K562 (cell line): ENCODE results near the gene FAM193A.
"Not testable (repeated sequence)": the region's sequence is repeated elsewhere in the genome, so short reads cannot be mapped to it uniquely, and the experiment has no call there.

ENCODE experiments used
- CCAR2 ChIP-seq: fragments of 200-400 bp; formaldehyde crosslinking; IDR thresholded peaks from 2 replicates; pipeline ENCODE4 v1.6.1; 2017; ENCODE audit warnings: mild to moderate bottlenecking, low read depth, low read length
- CTCF ChIP-seq, 3 experiments: IDR thresholded peaks in 2 of 3; conservative IDR thresholded peaks in 1 of 3; 2 replicates each; pipeline ENCODE4 v1.5.1; 2011 to 2012; ENCODE audit warnings: low read length in 3 of 3, mild to moderate bottlenecking in 3 of 3, control low read depth in 2 of 3, improper control_type of control experiment in 1 of 3, inconsistent platforms in 1 of 3, low read depth in 1 of 3, mixed read lengths in 1 of 3, moderate library complexity in 1 of 3; ENCODE audit not compliant: insufficient read depth in 2 of 3
- MAX ChIP-seq: sonication (generic); formaldehyde crosslinking; IDR thresholded peaks from 2 replicates; pipeline ENCODE4 v1.9.0; 2022; ENCODE audit warnings: mild to moderate bottlenecking, missing genetic modification reagents
- NUFIP1 ChIP-seq: fragments of 450-650 bp; IDR thresholded peaks from 2 replicates; pipeline ENCODE4 v1.6.1; 2018; ENCODE audit not compliant: partially characterized antibody
- RFX5 ChIP-seq: IDR thresholded peaks from 2 replicates; pipeline ENCODE4 v1.6.1; 2011; ENCODE audit warnings: low read depth, mild to moderate bottlenecking, improper control_type of control experiment, low read length
- SMAD2 ChIP-seq: fragments of 150-350 bp; IDR thresholded peaks from 2 replicates; pipeline ENCODE4 v1.6.1; 2014; ENCODE audit warnings: low read depth, mild to moderate bottlenecking, low read length
- SMAD3 ChIP-seq: fragments of 450-650 bp; formaldehyde crosslinking; conservative IDR thresholded peaks from 2 replicates; pipeline ENCODE4 v1.4.0; 2020; ENCODE audit warnings: mild to moderate bottlenecking
- SP1 ChIP-seq: sonication (generic); formaldehyde crosslinking; IDR thresholded peaks from 2 replicates; pipeline ENCODE4 v1.8.1; 2022; ENCODE audit warnings: mild to moderate bottlenecking, missing genetic modification reagents
- SRF ChIP-seq, 2 experiments: fragments of 250-450, 450-650 bp in 1 of 2; sonication (Bioruptor Pico) in 1 of 2; sonication (generic) in 1 of 2; formaldehyde crosslinking; IDR thresholded peaks; 2 replicates each; pipeline versions ENCODE4 v1.5.0 to v1.5.1; 2020 to 2022; ENCODE audit warnings: mild to moderate bottlenecking in 1 of 2, missing genetic modification reagents in 1 of 2
- TCF7 ChIP-seq: sonication (generic); IDR thresholded peaks from 2 replicates; pipeline ENCODE4 v1.6.1; 2016; ENCODE audit warnings: antibody characterized with exemption, borderline replicate concordance
- USF2 ChIP-seq: sonication (generic); formaldehyde crosslinking; IDR thresholded peaks from 2 replicates; pipeline ENCODE4 v1.5.0; 2020; ENCODE audit warnings: missing genetic modification reagents
- ZNF263 ChIP-seq: sonication (generic); formaldehyde crosslinking; IDR thresholded peaks from 2 replicates; pipeline ENCODE4 v1.8.0; 2022; ENCODE audit warnings: mild to moderate bottlenecking, missing genetic modification reagents, borderline replicate concordance

- not testable (repeated sequence) for TF ChIP-seq SMAD3 (CRISPR knock-in tag); CTCF (IDR thresholded peaks at IDR 0.05 in 2 of 3, conservative IDR thresholded peaks at IDR 0.05 in 1 of 3; ENCODE audit: insufficient read depth in 2 of 3, low read depth in 1 of 3, low read length in 3 of 3); CCAR2; ZNF263 (CRISPR knock-in tag); SP1; SRF (CRISPR knock-in tag; IDR thresholded peaks at IDR 0.05); USF2 (CRISPR knock-in tag); RFX5; SMAD2; TCF7; NUFIP1; MAX (CRISPR knock-in tag)
Observed at GRCh38 chr4:2780643-2781042, 244.2 kb downstream of the FAM193A start.
